Endodermal cell (in vitro differentiated cells): Measurements from ENCODE around the gene MPC1. TPM values are rescaled to one million over a fixed set of nuclear protein-coding genes. Genes with fewer than 3 reads are reported as not detected.

ENCODE experiments used
- DNase-seq: peaks from one replicate; pipeline ENCODE4 v3.0.0-alpha.2; 2017
- H3K27ac ChIP-seq: 2 replicates; pipeline ENCODE4 v1.5.1; 2013; ENCODE audit warnings: mild to moderate bottlenecking, low read depth, low read length, moderate library complexity
- H3K27me3 ChIP-seq: 2 replicates; pipeline ENCODE4 v1.6.1; 2013; ENCODE audit warnings: mild to moderate bottlenecking, low read length, moderate library complexity; ENCODE audit not compliant: insufficient read depth, control insufficient read depth, poor library complexity, severe bottlenecking
- H3K36me3 ChIP-seq: 2 replicates; pipeline ENCODE4 v1.7.0; 2013; ENCODE audit warnings: mild to moderate bottlenecking, low read length, moderate library complexity; ENCODE audit not compliant: control insufficient read depth, insufficient read depth
- H3K4me1 ChIP-seq: one replicate; pipeline ENCODE4 v1.7.0; 2013; ENCODE audit warnings: low read length; ENCODE audit not compliant: control insufficient read depth, insufficient read depth
- H3K4me3 ChIP-seq: 2 replicates; pipeline ENCODE4 v1.5.1; 2013; ENCODE audit warnings: mild to moderate bottlenecking, low read length, moderate library complexity
- H3K9ac ChIP-seq: 2 replicates; pipeline ENCODE4 v1.6.1; 2013; ENCODE audit warnings: mild to moderate bottlenecking, low read length, moderate library complexity; ENCODE audit not compliant: poor library complexity, severe bottlenecking; ENCODE audit errors: extremely low read depth
- H3K9me3 ChIP-seq: 2 replicates; pipeline ENCODE4 v1.6.1; 2013; ENCODE audit warnings: mild to moderate bottlenecking, low read length, moderate library complexity; ENCODE audit not compliant: control insufficient read depth
- H3K27ac Mint-ChIP-seq: 2 replicates; pipeline ENCODE4 v1.8.0; 2020; ENCODE audit warnings: mixed read lengths
- H3K27me3 Mint-ChIP-seq: 2 replicates; pipeline ENCODE4 v1.8.0; 2021; ENCODE audit warnings: mild to moderate bottlenecking, mixed read lengths; ENCODE audit not compliant: insufficient read depth
- H3K36me3 Mint-ChIP-seq: 2 replicates; pipeline ENCODE4 v1.8.0; 2020; ENCODE audit warnings: low read depth, mixed read lengths
- H3K4me1 Mint-ChIP-seq: 2 replicates; pipeline ENCODE4 v1.8.0; 2020; ENCODE audit warnings: mixed read lengths
- H3K4me3 Mint-ChIP-seq: 2 replicates; pipeline ENCODE4 v1.8.0; 2020; ENCODE audit warnings: mild to moderate bottlenecking, moderate library complexity, mixed read lengths
- H3K9me3 Mint-ChIP-seq: 2 replicates; pipeline ENCODE4 v1.8.0; 2020; ENCODE audit warnings: mild to moderate bottlenecking, mixed read lengths
- CTCF ChIP-seq: fragments of 200-600 bp; sonication (generic); conservative IDR thresholded peaks from 2 replicates; pipeline ENCODE4 v1.5.0; 2021; ENCODE audit warnings: antibody characterized with exemption, mild to moderate bottlenecking
- WGBS, 2 experiments: methylation state at CpG; one replicate each; pipeline versions ENCODE4 v1.1.5 to v1.1.7; 2013; ENCODE audit warnings: missing lambda C conversion rate in 2 of 2, mixed read lengths in 1 of 2; ENCODE audit not compliant: insufficient coverage in 1 of 2, insufficient read length in 1 of 2; 5-methylcytosine and 5-hydroxymethylcytosine counted together
- total RNA-seq, 2 donors: library from RNA; stranded (reverse); fragmentation: NEBNext Ultra II Directional in 1 of 2; extraction: Animal tissue kit (Norgen Biotek cat#: 25700) in 1 of 2; gene quantifications; 2 replicates in 1 of 2; 3 replicates in 1 of 2; pipeline ENCODE4 v1.2.1, GENCODE V29; 2021

The MPC1 gene
- total RNA-seq, 2 donors from 2014 or later: 8.2 to 8.7 TPM

GRCh38 chr6:166418691-166419143 is 36.0 kb upstream of the MPC1 start:
- no peaks in the 10 kb centered on the region for H3K9me3 Mint-ChIP-seq
- H3K27ac ChIP-seq: no peak overlapping the region
- 87 to 100% methylated on average over 6 to 9 of the region's 9 CpGs for WGBS, 2 experiments
- no peaks in the 10 kb centered on the region for H3K9me3 ChIP-seq
- H3K4me3 Mint-ChIP-seq: no peak overlapping the region
- peaks cover 20% of the 10 kb centered on the region for H3K36me3 ChIP-seq
- H3K27ac Mint-ChIP-seq: no peak overlapping the region
- no peak overlapping the region for H3K9ac ChIP-seq
- H3K27me3 Mint-ChIP-seq: no peaks in the 10 kb centered on the region
- TF ChIP-seq CTCF: no peak
- no peak for DNase-seq
- no peaks in the 10 kb centered on the region for H3K4me1 Mint-ChIP-seq
- H3K36me3 Mint-ChIP-seq: peaks cover 38% of the 10 kb centered on the region
- no peaks in the 10 kb centered on the region for H3K4me1 ChIP-seq
- H3K27me3 ChIP-seq: no peaks in the 10 kb centered on the region
- no peak overlapping the region for H3K4me3 ChIP-seq

GRCh38 chr6:166417285-166417691 is 34.5 kb upstream of the MPC1 start:
- no peak for DNase-seq
- Histone ChIP-seq H3K9me3 (no peaks in the 10 kb centered on the region), H3K4me1 (no peaks in the 10 kb centered on the region), H3K27me3 (no peaks in the 10 kb centered on the region), H3K36me3 (peaks cover 16% of the 10 kb centered on the region), H3K9ac (no peak overlapping the region), H3K4me3 (no peak overlapping the region), H3K27ac (no peak overlapping the region)
- 91 to 100% methylated on average over 1 to 6 of the region's 6 CpGs for WGBS, 2 experiments
- H3K27ac Mint-ChIP-seq: no peak overlapping the region
- H3K4me3 Mint-ChIP-seq: no peak overlapping the region
- H3K4me1 Mint-ChIP-seq: no peaks in the 10 kb centered on the region
- no peaks in the 10 kb centered on the region for H3K27me3 Mint-ChIP-seq
- no peaks in the 10 kb centered on the region for H3K9me3 Mint-ChIP-seq
- peaks cover 36% of the 10 kb centered on the region for H3K36me3 Mint-ChIP-seq
- no peak for TF ChIP-seq CTCF

GRCh38 chr6:166415833-166416347 is 33.1 kb upstream of the MPC1 start:
- Histone ChIP-seq H3K9ac (no peak overlapping the region), H3K9me3 (no peaks in the 10 kb centered on the region), H3K36me3 (peaks cover 16% of the 10 kb centered on the region), H3K4me3 (no peak overlapping the region), H3K4me1 (no peaks in the 10 kb centered on the region), H3K27ac (no peak overlapping the region), H3K27me3 (no peaks in the 10 kb centered on the region)
- no peaks in the 10 kb centered on the region for H3K9me3 Mint-ChIP-seq
- 71 to 85% methylated on average over 4 to 5 of the region's 5 CpGs for WGBS, 2 experiments
- no peak for DNase-seq
- no peak for TF ChIP-seq CTCF
- no peak overlapping the region for H3K4me3 Mint-ChIP-seq
- H3K4me1 Mint-ChIP-seq: no peaks in the 10 kb centered on the region
- H3K36me3 Mint-ChIP-seq: peaks cover 35% of the 10 kb centered on the region
- no peaks in the 10 kb centered on the region for H3K27me3 Mint-ChIP-seq
- no peak overlapping the region for H3K27ac Mint-ChIP-seq
